C1 segment of cervical spinal cord (tissue), 14 donors: ENCODE data around the gene UXS1.

Experiments
- DNase-seq, 14 donors: peaks; one replicate each; lab custom pipeline; 2025; lab: John Stamatoyannopoulos, UW

Gene UXS1

GRCh38 chr2:106090916-106091618, 103.0 kb downstream of the UXS1 start:
- no peak for DNase-seq

GRCh38 chr2:106089611-106090010, 104.5 kb downstream of the UXS1 start:
- no peak for DNase-seq

GRCh38 chr2:106085181-106085940, 108.7 kb downstream of the UXS1 start:
- DNase-seq, result no peak

- DNase-seq, result no peak
Measured at GRCh38 chr2:106080959-106081358, 113.1 kb downstream of the UXS1 start.

- no peak for DNase-seq
Measured at GRCh38 chr2:106078096-106078495, 116.0 kb downstream of the UXS1 start.

GRCh38 chr2:106076941-106077340, 117.2 kb downstream of the UXS1 start:
- no peak for DNase-seq

- no peak for DNase-seq
Measured at GRCh38 chr2:106075048-106075447, 119.1 kb downstream of the UXS1 start.

- no peak for DNase-seq
Measured at GRCh38 chr2:106073678-106074406, 120.3 kb downstream of the UXS1 start.

- DNase-seq, result no peak
Measured at GRCh38 chr2:106070181-106070580, 123.9 kb downstream of the UXS1 start.

- no peak for DNase-seq
Measured at GRCh38 chr2:106068451-106068850, 125.7 kb downstream of the UXS1 start.

- peak in 3 of 14 donors; percentile 8 to 41 (median 29) for DNase-seq
Measured at GRCh38 chr2:106065983-106066820, 127.9 kb downstream of the UXS1 start.

GRCh38 chr2:106065268-106065982, 128.7 kb downstream of the UXS1 start:
- DNase-seq, result peak in 1 of 14 donors; percentile 41

GRCh38 chr2:106063181-106063580, 130.9 kb downstream of the UXS1 start:
- no peak for DNase-seq

GRCh38 chr2:106062627-106063026, 131.5 kb downstream of the UXS1 start:
- DNase-seq, result no peak

- no peak for DNase-seq
Measured at GRCh38 chr2:106061611-106062349, 132.3 kb downstream of the UXS1 start.

- DNase-seq, result no peak
Measured at GRCh38 chr2:106059416-106060065, 134.6 kb downstream of the UXS1 start.

- no peak for DNase-seq
Measured at GRCh38 chr2:106058469-106059137, 135.5 kb downstream of the UXS1 start.

GRCh38 chr2:106057206-106057605, 136.9 kb downstream of the UXS1 start:
- DNase-seq, result no peak
